Measurements from ENCODE around the gene TTYH2. TPM values are rescaled to one million over a fixed set of nuclear protein-coding genes. Genes with fewer than 3 reads are reported as not detected.

Gene TTYH2
- total and polyA plus RNA-seq, 10 of the 15 experiments (the other 5 are each of a cell fraction or from before 2014, with no cell fraction given) = 0.26 to 25.2 (median 6.6) TPM

DNA sequence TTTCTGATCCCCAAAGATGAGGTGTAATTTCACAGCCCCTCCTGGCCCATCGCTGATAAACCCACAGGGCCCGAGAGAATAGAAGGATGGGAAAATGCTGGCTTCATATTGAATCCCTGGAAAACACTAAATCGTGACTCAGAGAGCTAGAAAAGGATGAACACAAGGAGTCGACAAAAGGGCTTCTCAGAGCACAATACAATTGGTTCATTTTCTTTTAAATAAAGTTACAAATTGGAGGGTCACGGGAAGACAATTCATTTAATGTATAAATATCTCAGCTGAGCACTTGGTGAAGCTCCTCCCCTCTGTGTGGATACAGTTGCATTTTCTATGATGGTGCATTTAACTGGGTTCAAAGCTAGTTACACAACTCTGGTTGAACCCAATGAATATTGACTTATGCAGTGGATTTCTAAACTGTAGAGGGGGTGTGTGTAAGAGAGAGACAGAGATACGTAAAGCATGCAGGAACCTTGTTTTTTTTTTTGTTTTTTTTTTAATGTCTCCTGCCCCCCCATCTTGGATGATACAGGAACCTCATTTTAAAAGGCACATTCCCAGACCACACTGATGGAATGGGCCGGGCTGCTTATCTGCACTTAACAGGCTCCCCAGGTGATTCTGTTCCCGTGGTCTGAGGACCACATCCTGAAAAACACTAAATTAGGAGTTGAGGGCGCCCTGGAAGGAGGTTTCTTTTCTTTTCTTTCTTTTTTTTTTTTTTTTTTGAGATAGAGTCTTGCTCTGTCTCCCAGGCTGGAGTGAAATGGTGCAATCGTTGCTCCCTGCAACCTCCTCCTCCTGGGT is 14.1 kb downstream of the TTYH2 start (continued):
- TF ChIP-seq, protein P1, sequence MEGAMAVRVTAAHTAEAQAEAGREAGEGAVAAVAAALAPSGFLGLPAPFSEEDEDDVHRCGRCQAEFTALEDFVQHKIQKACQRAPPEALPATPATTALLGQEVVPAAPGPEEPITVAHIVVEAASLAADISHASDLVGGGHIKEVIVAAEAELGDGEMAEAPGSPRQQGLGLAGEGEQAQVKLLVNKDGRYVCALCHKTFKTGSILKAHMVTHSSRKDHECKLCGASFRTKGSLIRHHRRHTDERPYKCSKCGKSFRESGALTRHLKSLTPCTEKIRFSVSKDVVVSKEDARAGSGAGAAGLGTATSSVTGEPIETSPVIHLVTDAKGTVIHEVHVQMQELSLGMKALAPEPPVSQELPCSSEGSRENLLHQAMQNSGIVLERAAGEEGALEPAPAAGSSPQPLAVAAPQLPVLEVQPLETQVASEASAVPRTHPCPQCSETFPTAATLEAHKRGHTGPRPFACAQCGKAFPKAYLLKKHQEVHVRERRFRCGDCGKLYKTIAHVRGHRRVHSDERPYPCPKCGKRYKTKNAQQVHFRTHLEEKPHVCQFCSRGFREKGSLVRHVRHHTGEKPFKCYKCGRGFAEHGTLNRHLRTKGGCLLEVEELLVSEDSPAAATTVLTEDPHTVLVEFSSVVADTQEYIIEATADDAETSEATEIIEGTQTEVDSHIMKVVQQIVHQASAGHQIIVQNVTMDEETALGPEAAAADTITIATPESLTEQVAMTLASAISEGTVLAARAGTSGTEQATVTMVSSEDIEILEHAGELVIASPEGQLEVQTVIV (IDR thresholded peaks at IDR 0.05; ENCODE audit: borderline replicate concordance, partially characterized antibody) = no peak
- no peak for TF ChIP-seq SP1 (IDR thresholded peaks at IDR 0.05; ENCODE audit: low read depth, low read length)
- TF ChIP-seq, protein P2, sequence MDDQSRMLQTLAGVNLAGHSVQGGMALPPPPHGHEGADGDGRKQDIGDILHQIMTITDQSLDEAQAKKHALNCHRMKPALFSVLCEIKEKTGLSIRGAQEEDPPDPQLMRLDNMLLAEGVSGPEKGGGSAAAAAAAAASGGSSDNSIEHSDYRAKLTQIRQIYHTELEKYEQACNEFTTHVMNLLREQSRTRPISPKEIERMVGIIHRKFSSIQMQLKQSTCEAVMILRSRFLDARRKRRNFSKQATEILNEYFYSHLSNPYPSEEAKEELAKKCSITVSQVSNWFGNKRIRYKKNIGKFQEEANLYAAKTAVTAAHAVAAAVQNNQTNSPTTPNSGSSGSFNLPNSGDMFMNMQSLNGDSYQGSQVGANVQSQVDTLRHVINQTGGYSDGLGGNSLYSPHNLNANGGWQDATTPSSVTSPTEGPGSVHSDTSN (IDR thresholded peaks at IDR 0.05; ENCODE audit: insufficient replicate concordance, low read depth, low read length) = no peak
- no peak for TF ChIP-seq BRCA1 (IDR thresholded peaks at IDR 0.05; ENCODE audit: low read depth, low read length)
- no peak for TF ChIP-seq FOS (IDR thresholded peaks at IDR 0.05; ENCODE audit: borderline replicate concordance, extremely low read depth, insufficient read length)
- no peak for TF ChIP-seq ESRRA (IDR thresholded peaks at IDR 0.05; ENCODE audit: low read length)

DNA sequence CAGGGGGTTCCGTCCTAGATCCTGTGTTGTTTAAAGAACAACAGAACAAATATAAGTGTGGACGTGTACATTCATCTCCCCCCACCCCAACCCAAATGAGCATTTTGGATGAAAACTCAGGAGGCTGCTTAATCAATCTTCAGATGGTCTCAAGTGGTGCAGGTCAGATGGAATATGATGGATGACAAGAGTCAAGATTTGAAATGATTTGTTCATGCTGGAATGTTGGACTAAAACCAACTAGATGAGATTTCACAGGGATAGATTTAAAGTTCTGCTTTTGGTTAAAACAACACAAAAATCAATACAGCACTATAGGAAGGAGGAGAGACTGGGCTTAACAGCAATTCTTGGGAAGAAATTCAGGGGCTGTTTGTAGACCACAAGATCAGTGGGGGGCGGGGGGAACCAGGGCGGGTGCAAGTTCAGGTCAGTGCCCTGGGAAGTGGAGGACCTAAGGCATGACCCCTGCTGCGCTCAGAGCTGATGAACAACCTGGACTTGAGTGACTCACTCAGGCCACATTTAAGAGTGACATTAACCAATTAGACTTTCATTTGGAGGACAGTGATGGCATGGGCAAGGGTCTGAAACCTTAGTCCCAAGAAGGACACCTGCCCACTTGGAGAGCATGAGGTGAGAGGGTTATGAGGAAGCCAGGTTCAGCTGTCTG is 15.1 kb downstream of the TTYH2 start:
- no peak for TF ChIP-seq SREBF2 (IDR thresholded peaks at IDR 0.05; ENCODE audit: low read length)
- no peak for TF ChIP-seq HDGF (IDR thresholded peaks at IDR 0.05)
- TF ChIP-seq ZNF274 (IDR thresholded peaks at IDR 0.05; ENCODE audit: insufficient read depth, insufficient read length) = no peak
- TF ChIP-seq, protein P3, sequence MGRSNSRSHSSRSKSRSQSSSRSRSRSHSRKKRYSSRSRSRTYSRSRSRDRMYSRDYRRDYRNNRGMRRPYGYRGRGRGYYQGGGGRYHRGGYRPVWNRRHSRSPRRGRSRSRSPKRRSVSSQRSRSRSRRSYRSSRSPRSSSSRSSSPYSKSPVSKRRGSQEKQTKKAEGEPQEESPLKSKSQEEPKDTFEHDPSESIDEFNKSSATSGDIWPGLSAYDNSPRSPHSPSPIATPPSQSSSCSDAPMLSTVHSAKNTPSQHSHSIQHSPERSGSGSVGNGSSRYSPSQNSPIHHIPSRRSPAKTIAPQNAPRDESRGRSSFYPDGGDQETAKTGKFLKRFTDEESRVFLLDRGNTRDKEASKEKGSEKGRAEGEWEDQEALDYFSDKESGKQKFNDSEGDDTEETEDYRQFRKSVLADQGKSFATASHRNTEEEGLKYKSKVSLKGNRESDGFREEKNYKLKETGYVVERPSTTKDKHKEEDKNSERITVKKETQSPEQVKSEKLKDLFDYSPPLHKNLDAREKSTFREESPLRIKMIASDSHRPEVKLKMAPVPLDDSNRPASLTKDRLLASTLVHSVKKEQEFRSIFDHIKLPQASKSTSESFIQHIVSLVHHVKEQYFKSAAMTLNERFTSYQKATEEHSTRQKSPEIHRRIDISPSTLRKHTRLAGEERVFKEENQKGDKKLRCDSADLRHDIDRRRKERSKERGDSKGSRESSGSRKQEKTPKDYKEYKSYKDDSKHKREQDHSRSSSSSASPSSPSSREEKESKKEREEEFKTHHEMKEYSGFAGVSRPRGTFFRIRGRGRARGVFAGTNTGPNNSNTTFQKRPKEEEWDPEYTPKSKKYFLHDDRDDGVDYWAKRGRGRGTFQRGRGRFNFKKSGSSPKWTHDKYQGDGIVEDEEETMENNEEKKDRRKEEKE (IDR thresholded peaks at IDR 0.05) = no peak
- no peak for TF ChIP-seq EED (IDR thresholded peaks at IDR 0.05; ENCODE audit: low read depth)
- no peak for TF ChIP-seq PAX5 (IDR thresholded peaks at IDR 0.05; ENCODE audit: borderline replicate concordance, low read depth, low read length)
- no peak for TF ChIP-seq SUZ12 (IDR thresholded peaks at IDR 0.05; ENCODE audit: unreplicated experiment)
- TF ChIP-seq HDAC6 (IDR thresholded peaks at IDR 0.05; ENCODE audit: unreplicated experiment) = no peak
- H3K4me2 ChIP-seq (ENCODE audit: control insufficient read depth, insufficient read depth) = no peak overlapping the region
- no peak overlapping the region for H2AFZ ChIP-seq (ENCODE audit: control insufficient read depth, low read depth, low read length)
- no peaks in the 10 kb centered on the region for H3K79me2 ChIP-seq (ENCODE audit: control insufficient read depth, insufficient read depth, low read length)
- H4K20me1 ChIP-seq (ENCODE audit: control insufficient read depth, insufficient read depth) = no peaks in the 10 kb centered on the region
- intact Hi-C loops (cut with micrococcal nuclease; ENCODE audit: unreplicated experiment) = no loop called here
- no peaks in the 10 kb centered on the region for H3K9me3 ChIP-seq (replicated peaks; ENCODE audit: control insufficient read depth, insufficient read depth, low read length)
- FAIRE-seq (no peak), ATAC-seq (no peak), DNase-seq (ENCODE audit: low read depth, low spot score) (no peak)
- peaks cover 0 to 4% of the 10 kb centered on the region in 2 experiments; a peak in 2 of 4 replicates for H3K36me3 ChIP-seq (ENCODE audit: control insufficient read depth in 2 of 2, insufficient read depth in 2 of 2, low read length in 1 of 2)
- no TSS peak for BruUV-seq (replicated peaks)
- H3K9ac ChIP-seq (ENCODE audit: control insufficient read depth, insufficient read depth, low read length) = no peak overlapping the region
- WGBS (ENCODE audit: insufficient coverage, insufficient replicate concordance, low lambda C conversion rate, missing lambda C conversion rate) = 47% methylated on average over 5 of the region's 5 CpGs
- RAD21 ChIA-PET (ENCODE audit: unreplicated experiment) = no interaction called here
- in situ Hi-C loops (cut with MboI) = no loop called here
- POLR2A ChIA-PET = no interaction called here
- CTCF ChIA-PET = no interaction called here
- no peak overlapping the region for H3K27ac ChIP-seq (ENCODE audit: control insufficient read depth, insufficient read depth)
- H3K4me3 ChIP-seq = no peak overlapping the region
- H3K27me3 ChIP-seq (replicated peaks in 1 of 2; ENCODE audit: control insufficient read depth in 2 of 2, insufficient read depth in 2 of 2, low read length in 1 of 2) = no peaks in the 10 kb centered on the region
- H3K4me1 ChIP-seq (ENCODE audit: control insufficient read depth, insufficient read depth, low read length) = no peaks in the 10 kb centered on the region
- SMC1A ChIA-PET (ENCODE audit: uncharacterized antibody, unreplicated experiment) = no interaction called here

All from GM12878 (cell line).